HG02642 (cell line): ENCODE results near the gene NLRX1.
"Not testable (repeated sequence)": the region's sequence is repeated elsewhere in the genome, so short reads cannot be mapped to it uniquely, and the experiment has no call there.

Experiments used
- ATAC-seq: cut with Tn5 transposase; IDR thresholded peaks from one replicate; pipeline ENCODE4 v1.9.1; 2021; ENCODE audit warnings: mild to moderate bottlenecking; ENCODE audit not compliant: unreplicated experiment, poor library complexity

The NLRX1 gene

GRCh38 chr11:119204066-119204465, 35.5 kb downstream of the NLRX1 start:
- no peak for ATAC-seq

DNA sequence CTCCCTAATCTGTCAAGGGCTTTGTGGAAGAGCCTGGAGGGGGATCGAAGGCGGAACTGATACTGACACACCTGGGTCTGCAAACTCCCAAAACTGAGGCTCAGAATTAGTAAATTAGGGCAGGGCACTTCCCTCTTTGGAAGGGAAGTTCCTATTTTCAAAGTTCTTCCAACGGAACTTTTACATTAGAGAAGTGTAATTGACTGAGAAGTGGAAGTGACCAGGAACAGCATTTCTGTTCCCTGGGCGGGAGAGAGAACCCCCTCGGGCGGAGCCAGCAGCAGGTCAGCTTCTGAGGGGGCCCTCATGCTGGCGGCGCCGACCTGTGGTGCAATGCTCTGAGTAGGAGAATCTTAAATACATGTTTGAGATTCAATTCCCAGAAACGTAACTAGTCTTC, 36.6 kb downstream of the NLRX1 start:
- no peak for ATAC-seq

- peak; percentile 87 for ATAC-seq
Measured at GRCh38 chr11:119205574-119206510, 37.3 kb downstream of the NLRX1 start, which contains the start of gene CBL. CBL (plus strand) TSS chr11:119206339; CDS start chr11:119206418, 79 bp downstream.

GRCh38 chr11:119206511-119207414, 38.2 kb downstream of the NLRX1 start:
- ATAC-seq: peak; percentile 37

GRCh38 chr11:119207415-119207960, 39.0 kb downstream of the NLRX1 start:
- ATAC-seq: no peak

DNA sequence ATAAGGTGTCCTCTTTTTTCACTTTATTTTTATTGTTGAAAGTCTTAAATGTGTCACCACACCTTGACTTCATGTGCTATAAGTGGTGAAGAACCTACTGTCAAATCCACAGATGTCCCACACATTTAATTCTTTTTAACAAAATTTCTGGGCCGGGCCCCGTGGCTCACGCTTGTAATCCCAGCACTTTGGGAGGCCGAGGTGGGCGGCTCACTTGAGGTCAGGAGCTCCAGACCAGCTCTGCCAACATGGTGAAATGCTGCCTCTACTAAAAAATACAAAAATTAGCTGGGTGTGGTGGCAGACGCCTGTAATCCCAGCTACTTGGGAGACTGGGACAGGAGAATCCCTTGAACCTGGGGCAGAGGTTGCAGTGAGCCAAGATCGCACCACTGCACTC, 40.7 kb downstream of the NLRX1 start:
- ATAC-seq: no peak

GRCh38 chr11:119210050-119210449, 41.5 kb downstream of the NLRX1 start:
- no peak for ATAC-seq

DNA sequence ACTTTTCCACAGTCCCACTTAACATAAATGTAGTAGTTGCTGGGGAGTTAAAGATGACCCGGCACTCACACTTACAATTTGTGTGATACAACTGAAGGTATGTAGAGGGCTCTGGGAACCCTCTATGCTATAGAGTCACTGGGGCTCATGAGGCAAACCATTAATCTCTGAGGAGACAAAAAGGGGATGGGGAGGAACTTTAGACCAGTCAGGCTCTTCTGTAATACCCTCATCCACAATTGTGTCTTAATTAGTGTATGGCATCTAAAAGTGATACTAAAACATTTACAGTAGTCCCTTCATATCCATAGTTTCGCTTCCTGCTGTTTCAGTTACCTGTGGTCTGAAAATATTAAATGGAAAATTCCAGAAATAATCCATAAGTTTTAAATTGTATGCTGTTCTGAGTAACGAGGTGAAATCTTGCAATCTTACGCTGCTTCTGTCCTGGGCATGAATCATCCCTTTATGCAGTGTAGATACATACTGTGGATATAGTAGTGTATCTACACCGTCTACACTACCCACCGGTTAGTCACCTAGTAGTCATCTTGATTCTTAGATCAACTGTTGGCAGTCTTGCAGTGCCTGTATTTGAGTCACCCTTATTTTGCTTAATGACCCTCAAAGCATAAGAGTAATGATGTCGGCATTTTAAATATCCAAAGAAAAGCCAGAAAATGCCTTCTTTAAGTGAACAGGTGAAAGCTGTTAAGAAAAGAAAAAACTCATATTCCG, 49.8 kb downstream of the NLRX1 start:
- no peak for ATAC-seq

- ATAC-seq: no peak
Measured at GRCh38 chr11:119222308-119222707, 53.8 kb downstream of the NLRX1 start.

GRCh38 chr11:119222891-119223290, 54.4 kb downstream of the NLRX1 start:
- no peak for ATAC-seq

DNA sequence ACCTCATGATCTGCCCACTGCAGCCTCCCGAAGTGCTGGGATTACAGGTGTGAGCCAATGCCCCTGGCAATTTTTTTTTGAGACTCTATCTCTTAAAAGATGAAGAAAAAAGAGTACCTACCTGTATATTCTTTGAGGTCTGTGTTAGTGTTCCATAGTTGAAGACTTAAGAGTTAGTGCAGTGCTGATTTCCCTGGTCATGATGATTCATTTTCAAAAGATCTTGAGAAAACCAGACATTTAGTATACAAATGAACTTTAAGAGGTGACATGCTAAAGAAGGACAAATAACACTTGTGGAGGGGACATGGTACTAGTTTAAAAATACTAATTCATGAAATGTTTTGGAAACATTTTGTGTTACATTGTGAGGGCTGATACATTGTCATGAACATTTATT, 55.3 kb downstream of the NLRX1 start:
- no peak for ATAC-seq

- not testable (repeated sequence) for ATAC-seq
Measured at GRCh38 chr11:119228535-119229287, 60.2 kb downstream of the NLRX1 start.

- ATAC-seq: no peak
Measured at GRCh38 chr11:119229288-119229672, 60.8 kb downstream of the NLRX1 start.

DNA sequence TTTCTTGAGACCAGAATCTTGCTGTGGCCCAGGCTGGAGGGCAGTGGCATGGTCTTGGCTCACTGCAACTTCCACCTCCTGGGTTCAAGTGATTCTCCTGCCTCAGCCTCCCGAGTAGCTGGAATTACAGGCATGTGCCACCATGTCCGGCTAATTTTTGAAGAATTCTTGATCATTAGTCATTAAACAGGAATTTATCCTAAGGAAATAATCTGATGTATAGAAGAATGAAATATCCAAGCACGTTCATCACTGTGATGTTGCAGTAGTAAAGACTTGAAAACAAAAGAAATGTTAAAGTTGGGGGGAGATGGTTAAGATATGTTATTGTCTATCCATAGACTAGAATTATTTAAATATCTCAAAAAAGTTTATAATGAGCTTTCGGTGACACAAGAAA, 61.2 kb downstream of the NLRX1 start:
- ATAC-seq: no peak
